Muscle layer of colon (tissue), 2 donors: ENCODE measurements around the gene GFY.

Experiments used
- H3K27ac ChIP-seq: one replicate; pipeline ENCODE4 v1.7.0; 2013; ENCODE audit warnings: low read depth, mild to moderate bottlenecking, low read length, moderate library complexity
- H3K27me3 ChIP-seq, 2 donors: one replicate each; pipeline ENCODE4 v1.7.0; 2013; ENCODE audit warnings: low read length in 2 of 2, mild to moderate bottlenecking in 2 of 2; ENCODE audit not compliant: insufficient read depth in 2 of 2, control insufficient read depth in 1 of 2
- H3K36me3 ChIP-seq: one replicate; pipeline ENCODE4 v1.7.0; 2013; ENCODE audit warnings: mild to moderate bottlenecking, low read length; ENCODE audit not compliant: insufficient read depth
- H3K4me1 ChIP-seq: one replicate; pipeline ENCODE4 v1.7.0; 2013; ENCODE audit warnings: mild to moderate bottlenecking, low read length; ENCODE audit not compliant: insufficient read depth
- H3K4me3 ChIP-seq, 2 donors: one replicate each; pipeline ENCODE4 v1.7.0; 2013; ENCODE audit warnings: low read length in 2 of 2, low read depth in 1 of 2, mild to moderate bottlenecking in 1 of 2, moderate library complexity in 1 of 2
- H3K9ac ChIP-seq: one replicate; pipeline ENCODE4 v1.7.0; 2013; ENCODE audit warnings: low read length
- H3K9me3 ChIP-seq: one replicate; pipeline ENCODE4 v1.7.0; 2013; ENCODE audit warnings: mild to moderate bottlenecking, low read length
- donor health status: abdominal sarcoma.
- donor health status: Adenocarcinoma of cecum.

Gene GFY

DNA sequence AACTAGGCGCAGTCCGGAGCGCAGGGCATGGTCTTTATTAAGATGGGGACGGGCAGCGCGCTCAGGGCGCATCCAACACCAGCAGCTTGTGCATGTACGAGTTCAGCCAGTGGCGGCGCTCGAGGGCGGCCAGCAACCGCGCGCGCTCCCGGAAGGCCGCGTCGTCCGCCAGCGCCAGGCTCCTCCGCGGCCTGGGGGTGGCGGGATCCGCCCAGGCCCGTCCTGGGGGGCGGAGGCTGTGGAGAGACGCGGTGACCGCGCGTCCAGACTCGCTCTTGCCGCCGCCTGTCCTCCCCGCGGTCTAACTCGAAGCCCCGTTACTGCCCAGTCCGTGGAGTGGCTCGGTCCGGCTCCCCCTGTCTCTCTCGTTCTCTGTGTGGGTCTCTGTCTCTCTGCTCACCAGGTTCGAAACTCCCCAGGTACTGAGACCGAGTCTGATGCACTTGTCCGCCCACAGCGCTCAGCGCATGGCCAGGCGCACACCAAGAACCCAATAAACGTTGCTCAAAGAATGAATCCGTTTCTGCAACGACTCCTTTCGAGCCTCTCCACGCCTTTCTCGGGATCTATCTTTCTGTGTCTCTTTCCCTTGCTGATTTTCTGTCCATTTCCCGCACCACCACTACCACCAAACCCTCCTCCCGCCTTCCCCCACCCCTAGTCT, 2.6 kb upstream of the GFY start:
- Histone ChIP-seq H3K27me3 (peaks cover 69 to 85% of the 10 kb centered on the region in 2 donors), H3K9ac (no peak overlapping the region), H3K4me1 (peaks cover 11% of the 10 kb centered on the region), H3K9me3 (no peaks in the 10 kb centered on the region), H3K36me3 (no peaks in the 10 kb centered on the region), H3K27ac (no peak overlapping the region), H3K4me3 (no peak overlapping the region)

DNA sequence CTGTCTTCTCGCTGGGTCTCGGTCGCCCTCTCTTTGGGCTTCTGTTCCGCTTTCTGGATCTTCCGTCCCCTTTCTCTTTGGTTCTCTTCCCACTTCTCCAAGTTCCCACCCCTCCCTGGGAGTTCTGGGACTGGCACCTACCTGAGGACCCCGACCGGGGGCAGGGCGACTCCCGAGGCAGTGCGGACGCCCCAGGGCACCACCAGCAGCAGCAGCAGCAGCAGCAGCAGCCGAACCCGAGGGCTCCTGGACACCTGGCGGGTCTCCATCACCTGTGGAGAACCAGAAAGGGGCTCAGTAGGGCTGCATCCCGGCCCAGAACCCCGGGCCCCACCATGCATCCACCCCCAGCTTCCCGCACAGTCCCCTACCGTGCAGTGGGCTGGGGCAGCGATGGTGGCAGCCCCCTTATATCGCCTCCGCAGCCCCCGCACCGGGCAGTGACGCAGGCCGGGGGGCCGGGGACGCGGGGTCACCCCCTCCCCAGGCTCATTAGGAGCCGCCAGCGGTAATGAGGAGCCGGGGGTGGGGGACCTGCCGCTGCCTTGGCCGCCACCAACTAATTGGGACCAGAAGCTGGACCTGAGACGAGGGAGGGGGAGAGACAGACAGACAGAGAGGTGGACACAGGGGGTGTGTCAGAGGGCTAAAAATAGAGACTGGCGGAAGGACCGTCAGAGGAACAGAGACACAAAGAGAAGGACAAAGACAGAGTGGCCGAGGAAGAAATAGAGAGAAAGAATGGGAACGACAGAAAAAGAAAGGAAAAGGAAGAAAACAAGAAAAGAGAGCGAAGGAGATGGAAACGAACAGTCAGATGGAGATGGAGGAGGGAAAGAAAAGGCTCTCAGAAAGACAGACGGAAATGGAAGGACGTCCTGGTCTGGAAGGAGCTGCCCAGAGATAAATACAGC, 1.9 kb upstream of the GFY start, which contains the start of gene PTH2:
Gene PTH2, minus strand, starts transcription at position 371 of the 914 bp plus-strand sequence. Its CDS starts 102 bp downstream, at position 269.
- H3K27ac ChIP-seq, result no peak within 1 kb of the TSS
- no peaks in the 10 kb centered on the region for H3K36me3 ChIP-seq
- peaks cover 74 to 93% of the 10 kb centered on the region in 2 donors for H3K27me3 ChIP-seq
- peaks cover 16% of the 10 kb centered on the region for H3K4me1 ChIP-seq
- no peak within 1 kb of the TSS for H3K9ac ChIP-seq
- no peak within 1 kb of the TSS for H3K4me3 ChIP-seq
- no peaks in the 10 kb centered on the region for H3K9me3 ChIP-seq

DNA sequence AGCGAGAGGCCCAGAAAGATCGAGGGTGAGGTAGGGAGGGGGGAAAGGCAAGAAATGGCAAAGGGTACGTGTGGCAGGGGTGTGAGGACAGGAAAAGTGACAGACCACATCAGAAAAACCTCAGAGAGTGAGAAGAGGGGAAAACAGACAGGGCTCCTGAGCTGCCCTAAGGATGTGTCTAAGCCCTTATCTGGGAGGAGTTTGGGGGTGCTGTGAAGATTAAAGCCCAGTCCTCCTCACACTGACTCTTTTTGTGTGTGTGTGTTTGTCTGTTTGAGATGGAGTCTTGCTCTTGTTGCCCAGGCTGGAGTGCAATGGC, 1.2 kb upstream of the GFY start:
- no peaks in the 10 kb centered on the region for H3K9me3 ChIP-seq
- no peak overlapping the region for H3K9ac ChIP-seq
- H3K27ac ChIP-seq, result no peak overlapping the region
- no peaks in the 10 kb centered on the region for H3K36me3 ChIP-seq
- peaks cover 19% of the 10 kb centered on the region for H3K4me1 ChIP-seq
- peaks cover 74 to 97% of the 10 kb centered on the region in 2 donors for H3K27me3 ChIP-seq
- H3K4me3 ChIP-seq, result no peak overlapping the region

DNA sequence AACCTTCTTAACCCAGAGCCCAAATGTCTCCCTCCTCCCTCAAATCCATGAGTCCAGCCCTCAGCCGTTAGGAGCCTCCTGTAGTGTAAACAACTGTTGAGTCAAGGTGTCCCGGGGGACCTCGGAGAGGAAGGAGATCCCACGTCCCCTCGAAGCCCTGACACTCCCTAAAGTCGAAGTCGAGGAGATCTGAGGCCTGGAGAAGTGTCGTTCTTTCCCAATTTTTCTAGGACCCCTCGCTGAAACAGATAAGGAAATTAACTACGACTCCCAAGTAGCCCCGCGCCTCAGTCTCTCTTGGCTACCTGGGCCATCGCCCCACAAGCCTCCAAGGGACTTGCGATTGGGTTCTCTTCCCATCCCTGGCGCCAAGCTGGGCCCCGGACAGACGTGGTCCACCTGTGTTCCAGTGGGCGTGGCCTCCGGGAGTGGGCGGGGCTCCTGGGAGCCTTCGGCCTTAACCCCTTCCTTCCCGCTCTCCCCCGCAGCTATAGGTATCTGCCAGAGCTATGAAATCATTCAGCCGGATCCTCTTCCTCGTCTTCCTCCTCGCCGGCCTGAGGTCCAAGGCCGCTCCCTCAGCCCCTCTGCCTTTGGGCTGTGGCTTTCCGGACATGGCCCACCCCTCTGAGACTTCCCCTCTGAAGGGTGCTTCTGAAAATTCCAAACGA, 869 bp downstream of the GFY start:
- peaks cover 59 to 93% of the 10 kb centered on the region in 2 donors for H3K27me3 ChIP-seq
- H3K4me3 ChIP-seq, result no peak overlapping the region
- H3K9me3 ChIP-seq, result no peaks in the 10 kb centered on the region
- H3K9ac ChIP-seq, result no peak overlapping the region
- no peak overlapping the region for H3K27ac ChIP-seq
- peaks cover 19% of the 10 kb centered on the region for H3K4me1 ChIP-seq
- H3K36me3 ChIP-seq, result no peaks in the 10 kb centered on the region

DNA sequence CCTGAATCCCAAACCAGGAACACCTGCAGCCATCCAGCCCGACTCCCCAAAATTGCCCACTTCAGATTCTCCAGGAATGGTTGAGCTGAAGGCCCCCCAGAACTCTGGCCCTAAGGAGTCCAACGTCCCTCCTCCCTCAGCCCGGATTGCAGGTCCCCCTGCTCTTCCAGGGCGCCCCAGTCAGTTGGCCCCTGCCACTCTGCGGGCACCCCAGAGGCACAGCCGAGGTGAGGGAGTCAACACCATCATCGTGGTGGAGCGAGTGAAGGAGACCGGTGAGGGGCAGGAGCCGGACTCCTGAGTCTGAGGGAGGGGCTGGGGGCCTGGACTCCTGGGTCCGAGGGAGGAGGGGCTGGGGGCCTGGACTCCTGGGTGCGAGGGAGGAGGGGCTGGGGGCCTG, 2.2 kb downstream of the GFY start:
- Histone ChIP-seq H3K9ac (no peak overlapping the region), H3K27ac (no peak overlapping the region), H3K27me3 (peaks cover 54 to 95% of the 10 kb centered on the region in 2 donors), H3K9me3 (no peaks in the 10 kb centered on the region), H3K4me3 (no peak overlapping the region), H3K36me3 (no peaks in the 10 kb centered on the region), H3K4me1 (peaks cover 14% of the 10 kb centered on the region)

DNA sequence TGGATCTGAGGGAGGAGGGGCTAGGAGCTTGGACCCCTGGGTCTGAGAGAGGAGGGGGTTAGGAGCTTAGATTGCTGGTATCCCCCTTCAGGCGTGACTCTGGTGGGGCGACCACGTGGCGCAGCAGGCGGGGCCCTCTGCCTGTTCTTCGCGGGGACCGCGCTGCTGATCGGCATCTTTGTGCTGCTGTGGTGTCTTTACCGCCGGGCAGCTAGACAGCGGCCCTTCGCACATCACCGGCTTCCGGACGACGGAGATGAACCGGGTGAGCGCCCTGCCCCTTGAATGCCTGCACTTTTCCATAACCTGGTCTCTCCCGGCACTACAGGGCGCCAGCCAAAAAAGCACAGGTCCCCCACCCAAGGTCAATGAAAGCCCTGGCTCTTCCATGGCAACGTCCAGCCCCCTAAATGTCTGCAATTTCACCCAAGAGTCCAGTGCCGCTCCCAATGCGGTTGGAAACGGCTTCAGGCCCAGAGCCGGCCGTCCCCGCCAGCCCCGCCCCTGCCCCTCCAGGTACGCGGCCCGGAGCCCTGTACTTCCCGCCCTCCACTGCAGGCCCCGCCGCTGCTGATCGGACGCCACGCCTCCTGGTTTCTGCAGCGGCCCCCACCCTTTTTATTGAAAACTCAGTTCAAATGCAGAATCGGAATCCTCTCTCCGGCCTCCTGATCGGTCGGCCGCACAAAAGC, 2.8 kb downstream of the GFY start:
- Histone ChIP-seq H3K4me1 (peaks cover 9% of the 10 kb centered on the region), H3K9ac (no peak overlapping the region), H3K27me3 (peaks cover 47 to 95% of the 10 kb centered on the region in 2 donors), H3K36me3 (no peaks in the 10 kb centered on the region), H3K9me3 (no peaks in the 10 kb centered on the region), H3K27ac (no peak overlapping the region), H3K4me3 (no peak overlapping the region)

DNA sequence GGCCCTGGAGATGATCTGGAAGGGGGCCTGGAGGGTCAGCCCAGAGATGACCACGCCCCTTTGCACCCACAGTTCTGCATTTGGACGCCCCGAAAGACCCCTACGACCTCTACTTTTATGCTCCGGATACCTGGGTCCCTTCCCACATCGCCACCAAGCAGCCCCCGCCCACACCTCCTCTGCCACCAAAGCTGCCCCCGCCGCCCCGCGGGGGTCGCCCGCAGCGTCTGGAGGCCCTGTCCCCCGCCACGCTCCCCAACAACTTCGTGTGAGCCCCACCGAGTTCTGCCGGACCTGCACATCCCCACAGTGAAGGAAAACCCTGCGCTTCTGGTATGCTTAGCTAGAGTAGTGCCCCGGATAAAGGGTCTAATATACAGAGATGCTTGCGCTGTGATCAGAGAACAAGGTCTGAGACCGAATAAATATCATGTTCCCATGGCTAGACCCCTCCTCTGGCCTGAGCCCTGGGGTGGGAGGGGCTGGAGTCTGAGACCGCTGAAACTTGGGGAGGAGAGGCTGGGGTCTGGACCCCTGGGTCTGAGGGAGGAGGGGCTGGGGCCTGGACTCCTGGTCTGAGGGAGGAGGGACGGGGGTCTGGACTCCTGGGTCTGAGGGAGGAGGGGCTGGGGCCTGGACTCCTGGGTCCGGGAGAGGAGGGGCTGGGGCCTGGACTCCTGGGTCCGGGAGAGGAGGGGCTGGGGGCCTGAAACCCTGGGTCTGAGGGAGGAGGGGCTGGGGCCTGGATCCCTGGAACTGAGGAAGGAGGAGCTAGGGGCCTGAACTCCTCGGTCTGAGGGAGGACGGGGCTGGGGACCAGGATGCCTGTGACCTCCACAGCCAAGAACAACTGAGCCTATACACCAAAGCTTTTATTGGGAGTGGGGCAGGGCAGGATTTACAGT, 3.6 kb downstream of the GFY start:
- Histone ChIP-seq H3K9me3 (no peaks in the 10 kb centered on the region), H3K4me1 (peaks cover 8% of the 10 kb centered on the region), H3K36me3 (no peaks in the 10 kb centered on the region), H3K9ac (no peak overlapping the region), H3K27ac (no peak overlapping the region), H3K4me3 (no peak overlapping the region), H3K27me3 (peaks cover 48 to 95% of the 10 kb centered on the region in 2 donors)

DNA sequence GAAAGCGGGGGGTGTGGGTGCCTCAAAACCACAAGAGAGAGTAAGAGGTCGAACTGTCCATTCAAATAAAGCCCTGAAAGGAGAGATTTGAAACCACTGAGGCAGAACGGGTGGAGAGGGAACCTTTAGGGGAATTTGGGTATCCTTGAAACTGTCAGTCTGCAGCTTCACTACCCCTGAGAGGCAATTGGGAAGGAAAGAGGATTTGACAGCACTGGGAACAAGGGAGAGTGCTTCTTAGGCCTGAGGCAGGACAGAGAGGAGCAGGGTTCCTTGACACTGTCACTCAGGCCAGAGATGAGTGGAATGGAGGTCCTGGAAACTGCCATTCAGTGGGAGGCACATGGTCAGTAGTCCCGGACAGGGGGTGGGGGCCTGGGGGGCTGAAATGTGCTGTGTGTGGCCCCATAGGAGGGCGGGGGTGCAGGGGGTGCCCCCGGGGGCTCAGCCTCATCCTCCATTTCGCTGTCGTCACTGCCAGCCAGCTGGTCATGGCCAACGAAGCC, 5.0 kb downstream of the GFY start:
- H3K9me3 ChIP-seq, result no peaks in the 10 kb centered on the region
- H3K4me1 ChIP-seq, result peaks cover 8% of the 10 kb centered on the region
- no peak overlapping the region for H3K27ac ChIP-seq
- H3K9ac ChIP-seq, result no peak overlapping the region
- no peak overlapping the region for H3K4me3 ChIP-seq
- no peaks in the 10 kb centered on the region for H3K36me3 ChIP-seq
- H3K27me3 ChIP-seq, result peaks cover 59 to 95% of the 10 kb centered on the region in 2 donors

DNA sequence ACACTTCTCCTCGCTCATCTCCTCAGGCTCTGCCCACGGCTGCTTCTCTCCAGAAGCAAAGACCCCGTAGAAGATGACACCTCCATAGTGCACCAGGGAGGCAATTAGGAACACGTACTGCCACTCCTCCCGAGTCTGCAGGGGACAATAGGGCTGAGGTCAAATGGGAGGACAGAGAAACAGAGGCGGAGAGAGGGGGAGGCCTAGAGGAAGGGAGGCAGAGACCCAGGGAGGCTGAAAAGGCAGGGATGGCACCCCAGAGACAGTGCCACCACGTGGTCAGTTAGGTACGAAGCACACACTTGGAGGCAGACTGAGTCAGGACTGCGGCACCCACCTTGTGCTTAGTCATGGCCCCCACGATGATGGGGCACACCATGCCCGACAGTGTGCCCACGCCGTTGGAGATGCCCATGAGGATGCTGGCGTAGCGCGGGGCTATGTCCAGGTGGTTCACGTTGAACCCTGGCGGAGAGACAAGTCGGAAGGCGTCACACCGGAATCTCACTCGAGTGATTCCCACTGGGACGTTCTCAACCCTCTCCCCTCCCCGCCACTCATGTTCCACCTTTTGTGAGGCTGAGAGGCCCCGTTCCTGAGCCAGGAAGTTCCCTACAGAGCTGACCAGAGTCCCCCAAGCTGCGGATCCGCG, 5.6 kb downstream of the GFY start:
- Histone ChIP-seq H3K27me3 (peaks cover 55 to 95% of the 10 kb centered on the region in 2 donors), H3K36me3 (no peaks in the 10 kb centered on the region), H3K9me3 (no peaks in the 10 kb centered on the region), H3K27ac (no peak overlapping the region), H3K4me1 (peaks cover 8% of the 10 kb centered on the region), H3K4me3 (no peak overlapping the region), H3K9ac (no peak overlapping the region)

DNA sequence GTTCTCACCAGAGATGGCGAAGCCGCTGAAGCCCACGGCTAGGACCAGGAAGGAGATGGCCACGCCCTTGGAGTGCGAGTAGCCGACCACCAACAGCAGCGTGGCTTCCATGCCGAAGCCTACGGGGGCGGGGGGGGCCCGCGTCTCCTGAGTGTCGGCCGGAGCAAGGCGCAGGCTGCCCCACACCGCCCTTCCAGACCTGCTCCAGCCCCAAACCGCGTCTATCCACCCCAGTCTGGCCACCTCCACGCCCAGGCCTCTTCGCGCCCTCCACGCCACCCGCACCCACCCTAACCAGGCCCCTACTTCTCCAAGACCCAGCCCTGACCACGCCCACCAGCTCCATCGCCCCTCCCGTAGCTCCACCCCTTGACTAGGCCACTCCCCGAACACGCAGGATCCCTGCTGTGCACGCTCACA, 6.2 kb downstream of the GFY start:
- peaks cover 53 to 95% of the 10 kb centered on the region in 2 donors for H3K27me3 ChIP-seq

More for the DNA sequence above, 6.2 kb downstream of the GFY start:
- no peaks in the 10 kb centered on the region for H3K9me3 ChIP-seq
- no peak overlapping the region for H3K4me3 ChIP-seq
- no peak overlapping the region for H3K27ac ChIP-seq
- no peaks in the 10 kb centered on the region for H3K36me3 ChIP-seq
- no peak overlapping the region for H3K9ac ChIP-seq
- H3K4me1 ChIP-seq, result peaks cover 8% of the 10 kb centered on the region
